ENCODE results near the gene SPEG.

The SPEG gene

DNA sequence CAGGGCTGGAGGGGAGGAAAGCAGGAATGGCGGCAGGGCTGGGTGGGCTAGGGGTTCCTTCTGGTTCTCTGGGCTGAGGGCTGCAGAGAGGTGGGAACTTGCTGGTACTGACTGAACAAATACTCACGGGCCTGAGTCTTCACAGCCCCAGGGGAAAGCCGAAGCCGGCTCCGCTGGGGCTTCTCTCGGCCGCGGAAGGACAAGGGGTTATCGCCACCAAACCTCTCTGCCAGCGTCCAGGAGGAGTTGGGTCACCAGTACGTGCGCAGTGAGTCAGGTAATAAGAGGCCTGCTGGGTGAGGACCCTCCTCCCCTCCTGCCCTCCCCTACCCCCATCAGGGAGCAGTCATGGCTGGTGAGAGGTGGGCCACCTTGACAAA is 50.5 kb downstream of the SPEG start:
- DNase-seq (ENCODE audit: low read depth), result no peak
- TF ChIP-seq, protein P1, sequence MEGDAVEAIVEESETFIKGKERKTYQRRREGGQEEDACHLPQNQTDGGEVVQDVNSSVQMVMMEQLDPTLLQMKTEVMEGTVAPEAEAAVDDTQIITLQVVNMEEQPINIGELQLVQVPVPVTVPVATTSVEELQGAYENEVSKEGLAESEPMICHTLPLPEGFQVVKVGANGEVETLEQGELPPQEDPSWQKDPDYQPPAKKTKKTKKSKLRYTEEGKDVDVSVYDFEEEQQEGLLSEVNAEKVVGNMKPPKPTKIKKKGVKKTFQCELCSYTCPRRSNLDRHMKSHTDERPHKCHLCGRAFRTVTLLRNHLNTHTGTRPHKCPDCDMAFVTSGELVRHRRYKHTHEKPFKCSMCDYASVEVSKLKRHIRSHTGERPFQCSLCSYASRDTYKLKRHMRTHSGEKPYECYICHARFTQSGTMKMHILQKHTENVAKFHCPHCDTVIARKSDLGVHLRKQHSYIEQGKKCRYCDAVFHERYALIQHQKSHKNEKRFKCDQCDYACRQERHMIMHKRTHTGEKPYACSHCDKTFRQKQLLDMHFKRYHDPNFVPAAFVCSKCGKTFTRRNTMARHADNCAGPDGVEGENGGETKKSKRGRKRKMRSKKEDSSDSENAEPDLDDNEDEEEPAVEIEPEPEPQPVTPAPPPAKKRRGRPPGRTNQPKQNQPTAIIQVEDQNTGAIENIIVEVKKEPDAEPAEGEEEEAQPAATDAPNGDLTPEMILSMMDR (IDR thresholded peaks at IDR 0.05; ENCODE audit: control insufficient read depth, extremely low read depth, insufficient read depth), result no peak
- H3K4me3 ChIP-seq (ENCODE audit: low read depth, low read length), result no peak overlapping the region

DNA sequence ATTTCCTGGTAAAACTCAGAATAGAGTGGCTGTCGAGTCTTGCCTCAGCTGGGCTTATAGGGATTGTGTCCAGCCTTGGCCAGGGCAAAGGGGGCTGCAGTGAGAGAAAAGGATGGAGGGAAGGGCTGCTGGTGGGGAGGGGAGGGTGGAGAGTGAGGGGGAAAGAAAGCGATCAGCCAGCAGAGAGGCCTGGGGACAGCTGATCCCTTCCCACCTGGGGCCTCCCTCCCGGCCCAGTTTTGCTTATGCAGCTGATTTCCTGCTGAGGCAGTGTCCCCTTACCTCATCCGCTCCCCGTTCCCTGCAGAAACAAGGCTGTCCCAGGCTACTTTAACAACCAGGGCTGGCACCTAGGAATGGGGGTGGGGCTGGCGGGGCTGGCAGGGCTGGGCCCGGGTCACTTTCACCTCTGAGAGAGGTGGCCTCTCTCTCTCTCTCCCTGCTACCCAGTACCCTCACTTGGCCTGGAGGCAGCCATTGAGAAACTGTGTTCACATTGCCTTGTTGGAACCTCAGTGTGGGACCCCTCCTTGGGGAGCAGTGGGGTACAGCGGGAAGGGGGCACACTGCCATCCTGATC is 51.8 kb downstream of the SPEG start:
- no peak for DNase-seq (ENCODE audit: low read depth)
- H3K4me3 ChIP-seq (ENCODE audit: low read depth, low read length), result no peak overlapping the region
- TF ChIP-seq, protein P1 (IDR thresholded peaks at IDR 0.05; ENCODE audit: control insufficient read depth, extremely low read depth, insufficient read depth), result no peak

DNA sequence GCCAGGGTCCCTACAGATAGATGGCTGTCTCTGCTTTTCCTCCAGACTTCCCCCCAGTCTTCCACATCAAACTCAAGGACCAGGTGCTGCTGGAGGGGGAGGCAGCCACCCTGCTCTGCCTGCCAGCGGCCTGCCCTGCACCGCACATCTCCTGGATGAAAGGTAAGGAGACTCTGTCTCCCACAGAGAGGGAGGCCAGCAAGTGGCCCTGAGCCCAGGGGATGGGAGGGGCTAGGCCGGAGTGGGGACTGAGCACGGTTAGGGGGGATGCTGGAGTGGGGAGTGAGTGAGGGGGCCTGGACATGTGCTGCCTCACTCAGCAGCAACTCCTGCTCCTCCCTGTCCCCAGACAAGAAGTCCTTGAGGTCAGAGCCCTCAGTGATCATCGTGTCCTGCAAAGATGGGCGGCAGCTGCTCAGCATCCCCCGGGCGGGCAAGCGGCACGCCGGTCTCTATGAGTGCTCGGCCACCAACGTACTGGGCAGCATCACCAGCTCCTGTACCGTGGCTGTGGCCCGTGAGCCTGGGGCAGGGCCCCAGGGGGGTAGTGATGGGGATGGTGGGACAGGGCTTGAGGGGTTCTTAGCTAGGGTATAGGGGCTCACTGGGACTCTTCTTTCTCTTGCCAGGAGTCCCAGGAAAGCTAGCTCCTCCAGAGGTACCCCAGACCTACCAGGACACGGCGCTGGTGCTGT is 53.7 kb downstream of the SPEG start:
- no peak for DNase-seq (ENCODE audit: low read depth)
- no peak overlapping the region for H3K4me3 ChIP-seq (ENCODE audit: low read depth, low read length)
- TF ChIP-seq, protein P1 (IDR thresholded peaks at IDR 0.05; ENCODE audit: control insufficient read depth, extremely low read depth, insufficient read depth), result no peak

DNA sequence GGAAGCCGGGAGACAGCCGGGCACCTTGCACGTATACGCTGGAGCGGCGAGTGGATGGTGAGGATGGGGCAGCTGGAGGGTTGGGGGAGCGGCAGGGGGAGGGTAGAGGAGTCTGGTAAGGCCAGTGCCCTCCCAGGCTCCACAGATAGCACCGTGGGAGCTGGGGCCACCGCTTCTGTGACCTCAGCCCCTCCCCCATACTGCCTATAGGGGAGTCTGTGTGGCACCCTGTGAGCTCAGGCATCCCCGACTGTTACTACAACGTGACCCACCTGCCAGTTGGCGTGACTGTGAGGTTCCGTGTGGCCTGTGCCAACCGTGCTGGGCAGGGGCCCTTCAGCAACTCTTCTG is 54.2 kb downstream of the SPEG start:
- DNase-seq (ENCODE audit: low read depth), result no peak
- TF ChIP-seq, protein P1 (IDR thresholded peaks at IDR 0.05; ENCODE audit: control insufficient read depth, extremely low read depth, insufficient read depth), result no peak

DNA sequence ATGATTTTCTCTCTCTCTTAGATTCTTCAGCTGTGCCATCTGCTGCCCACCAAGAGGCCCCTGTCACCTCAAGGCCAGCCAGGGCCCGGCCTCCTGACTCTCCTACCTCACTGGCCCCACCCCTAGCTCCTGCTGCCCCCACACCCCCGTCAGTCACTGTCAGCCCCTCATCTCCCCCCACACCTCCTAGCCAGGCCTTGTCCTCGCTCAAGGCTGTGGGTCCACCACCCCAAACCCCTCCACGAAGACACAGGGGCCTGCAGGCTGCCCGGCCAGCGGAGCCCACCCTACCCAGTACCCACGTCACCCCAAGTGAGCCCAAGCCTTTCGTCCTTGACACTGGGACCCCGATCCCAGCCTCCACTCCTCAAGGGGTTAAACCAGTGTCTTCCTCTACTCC is 54.7 kb downstream of the SPEG start:
- TF ChIP-seq, protein P1 (IDR thresholded peaks at IDR 0.05; ENCODE audit: control insufficient read depth, extremely low read depth, insufficient read depth), result no peak
- no peak overlapping the region for H3K4me3 ChIP-seq (ENCODE audit: low read depth, low read length)
- no peak for DNase-seq (ENCODE audit: low read depth)

More for the DNA sequence above, 54.2 kb downstream of the SPEG start:
- no peak overlapping the region for H3K4me3 ChIP-seq (ENCODE audit: low read depth, low read length)

DNA sequence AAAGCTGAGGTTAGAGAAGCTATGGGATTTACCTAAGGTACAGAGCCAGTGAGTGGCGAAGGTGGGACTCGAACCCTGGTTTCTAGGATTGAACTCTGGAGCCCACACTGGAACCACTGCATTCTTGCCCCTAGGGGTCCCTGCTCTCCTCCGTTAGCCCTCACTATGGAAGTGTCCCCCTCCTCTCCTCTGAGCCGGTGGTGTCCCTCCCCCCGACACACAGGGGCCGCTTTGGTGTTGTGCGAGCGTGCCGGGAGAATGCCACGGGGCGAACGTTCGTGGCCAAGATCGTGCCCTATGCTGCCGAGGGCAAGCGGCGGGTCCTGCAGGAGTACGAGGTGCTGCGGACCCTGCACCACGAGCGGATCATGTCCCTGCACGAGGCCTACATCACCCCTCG is 55.5 kb downstream of the SPEG start:
- TF ChIP-seq, protein P1 (IDR thresholded peaks at IDR 0.05; ENCODE audit: control insufficient read depth, extremely low read depth, insufficient read depth), result no peak
- H3K4me3 ChIP-seq (ENCODE audit: low read depth, low read length), result no peak overlapping the region
- no peak for DNase-seq (ENCODE audit: low read depth)

Data from LNCaP clone FGC (cell line).